ENCODE data around the gene SNX8. TPM values are rescaled to one million over a fixed set of nuclear protein-coding genes. Genes with fewer than 3 reads are reported as not detected.

SNX8 gene
- total RNA-seq, 1 donor from 2014 or later = 8.3 TPM

DNA sequence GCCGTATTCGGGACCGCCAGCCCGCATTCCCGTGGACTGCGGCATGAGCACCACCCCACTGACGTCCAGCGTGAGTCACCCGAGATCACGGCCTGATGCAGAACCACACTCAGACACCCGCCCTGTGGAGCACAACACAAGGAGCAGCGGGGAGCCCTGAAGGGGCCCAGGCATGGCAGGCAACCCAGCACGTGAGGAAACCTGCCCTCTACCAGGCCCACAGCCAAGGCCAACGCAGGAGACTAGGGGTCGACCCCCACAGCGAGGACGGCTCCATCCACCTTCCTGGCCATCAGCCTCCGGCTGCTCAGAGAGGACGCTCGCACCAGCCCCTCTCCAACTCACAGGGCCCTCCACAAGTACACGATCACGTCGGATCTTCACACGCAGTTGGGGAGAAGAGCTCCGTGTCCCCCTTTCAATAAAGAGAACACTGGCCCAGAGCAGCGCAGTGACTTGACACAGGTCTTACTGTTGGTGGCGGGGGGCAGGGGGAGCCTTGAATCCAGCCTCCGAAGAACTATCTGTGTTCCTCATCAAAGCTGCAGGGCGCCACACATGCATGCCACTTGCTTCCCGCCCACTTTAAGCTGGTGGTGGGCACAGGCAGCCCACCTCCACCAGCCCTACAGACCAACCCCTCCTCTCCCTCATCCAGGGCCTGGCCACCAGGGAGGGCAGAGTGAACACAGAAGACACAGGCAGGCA is 103.5 kb downstream of the SNX8 start:
- H3K9me3 ChIP-seq = no peaks in the 10 kb centered on the region
- no peak for DNase-seq (ENCODE audit: extremely low spot score in 2 of 2)
- TF ChIP-seq POLR2AphosphoS5 (IDR thresholded peaks at IDR 0.05; ENCODE audit: insufficient read depth in 1 of 2, low read depth in 1 of 2) (no peak), POLR2A (IDR thresholded peaks at IDR 0.05) (no peak)
- TF ChIP-seq, protein P1, sequence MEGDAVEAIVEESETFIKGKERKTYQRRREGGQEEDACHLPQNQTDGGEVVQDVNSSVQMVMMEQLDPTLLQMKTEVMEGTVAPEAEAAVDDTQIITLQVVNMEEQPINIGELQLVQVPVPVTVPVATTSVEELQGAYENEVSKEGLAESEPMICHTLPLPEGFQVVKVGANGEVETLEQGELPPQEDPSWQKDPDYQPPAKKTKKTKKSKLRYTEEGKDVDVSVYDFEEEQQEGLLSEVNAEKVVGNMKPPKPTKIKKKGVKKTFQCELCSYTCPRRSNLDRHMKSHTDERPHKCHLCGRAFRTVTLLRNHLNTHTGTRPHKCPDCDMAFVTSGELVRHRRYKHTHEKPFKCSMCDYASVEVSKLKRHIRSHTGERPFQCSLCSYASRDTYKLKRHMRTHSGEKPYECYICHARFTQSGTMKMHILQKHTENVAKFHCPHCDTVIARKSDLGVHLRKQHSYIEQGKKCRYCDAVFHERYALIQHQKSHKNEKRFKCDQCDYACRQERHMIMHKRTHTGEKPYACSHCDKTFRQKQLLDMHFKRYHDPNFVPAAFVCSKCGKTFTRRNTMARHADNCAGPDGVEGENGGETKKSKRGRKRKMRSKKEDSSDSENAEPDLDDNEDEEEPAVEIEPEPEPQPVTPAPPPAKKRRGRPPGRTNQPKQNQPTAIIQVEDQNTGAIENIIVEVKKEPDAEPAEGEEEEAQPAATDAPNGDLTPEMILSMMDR (IDR thresholded peaks at IDR 0.05) = no peak
- no peaks in the 10 kb centered on the region for H3K4me1 ChIP-seq
- intact Hi-C loops (cut with DNase I) = loop anchor here (10.0 kb wide), 1 partner anchor 626 kb away; no protein-coding TSS in a partner anchor
- H3K36me3 ChIP-seq = peaks cover 0 to 33% of the 10 kb centered on the region in 2 donors
- no peak overlapping the region for H3K4me3 ChIP-seq
- H3K27ac ChIP-seq = no peak overlapping the region
- no peaks in the 10 kb centered on the region for H3K27me3 ChIP-seq

DNA sequence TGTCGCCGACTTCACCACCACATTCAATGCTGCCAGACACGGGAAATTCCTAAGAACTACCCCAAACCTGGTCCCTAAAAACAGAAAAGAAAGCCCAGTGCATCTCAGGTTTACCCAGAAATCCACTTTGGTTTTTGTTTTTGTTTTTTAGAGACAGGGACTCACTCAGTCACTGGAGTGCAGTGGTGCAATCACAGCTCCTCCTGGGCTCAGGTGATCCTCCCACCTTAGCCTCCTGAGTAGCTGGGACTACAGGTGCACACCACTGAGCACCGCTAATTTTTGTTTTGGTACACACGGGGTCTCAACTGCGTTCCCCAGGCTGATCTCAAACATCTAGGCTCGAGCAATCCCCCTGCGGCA is 104.3 kb downstream of the SNX8 start:
- TF ChIP-seq POLR2AphosphoS5 (IDR thresholded peaks at IDR 0.05; ENCODE audit: insufficient read depth in 1 of 2, low read depth in 1 of 2) (no peak), POLR2A (IDR thresholded peaks at IDR 0.05) (no peak)
- TF ChIP-seq, protein P1 (IDR thresholded peaks at IDR 0.05) = no peak
- Histone ChIP-seq H3K27ac (no peak overlapping the region), H3K36me3 (peaks cover 0 to 28% of the 10 kb centered on the region in 2 donors), H3K27me3 (no peaks in the 10 kb centered on the region), H3K4me3 (no peak overlapping the region), H3K9me3 (no peaks in the 10 kb centered on the region), H3K4me1 (no peaks in the 10 kb centered on the region)
- intact Hi-C loops (cut with DNase I) = loop anchor here (10.0 kb wide), 1 partner anchor 625 kb away; no protein-coding TSS in a partner anchor
- DNase-seq (ENCODE audit: extremely low spot score in 2 of 2) = no peak

DNA sequence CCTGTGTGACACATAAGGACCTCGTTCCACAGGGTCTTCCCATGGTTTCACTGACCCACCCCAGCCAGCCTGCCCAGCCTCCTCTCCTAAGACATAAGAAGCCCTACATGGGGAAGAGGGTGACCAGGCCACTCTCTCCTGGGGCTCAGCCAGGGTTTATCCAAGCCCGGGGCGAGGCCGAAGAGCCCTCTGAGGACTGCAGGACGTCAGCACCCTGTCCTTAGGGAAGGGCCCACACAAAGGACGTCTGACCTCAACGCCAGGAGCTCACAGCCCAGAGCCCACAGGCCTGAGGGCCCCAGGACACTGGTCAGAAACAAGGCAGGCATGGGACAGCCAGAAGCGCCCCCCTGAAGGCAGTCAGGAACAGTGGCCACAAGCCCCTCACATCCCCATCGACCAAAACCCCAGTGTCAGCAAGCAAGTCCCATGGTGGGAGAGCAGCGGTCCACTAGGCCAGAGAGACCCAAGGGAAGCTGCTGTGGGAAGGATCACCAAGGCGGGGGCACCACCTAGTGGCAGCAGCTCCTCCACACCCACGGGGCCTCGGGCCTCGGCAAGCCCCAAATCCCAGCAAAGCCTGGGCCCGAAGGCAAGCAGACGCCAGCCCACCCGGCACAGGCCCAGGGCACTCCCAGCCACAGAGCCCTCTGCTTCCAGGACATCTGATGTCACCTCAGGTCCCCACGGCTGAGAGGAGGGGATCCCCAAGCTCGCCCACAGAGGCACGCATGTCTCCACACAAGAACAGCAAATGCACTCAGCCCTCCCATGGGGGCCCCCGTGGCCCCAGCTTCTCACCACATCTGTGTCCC is 104.9 kb downstream of the SNX8 start:
- intact Hi-C loops (cut with DNase I) = no loop called here
- H3K27ac ChIP-seq = no peak overlapping the region
- H3K4me1 ChIP-seq = no peaks in the 10 kb centered on the region
- H3K9me3 ChIP-seq = no peaks in the 10 kb centered on the region
- no peaks in the 10 kb centered on the region for H3K27me3 ChIP-seq
- H3K36me3 ChIP-seq = peaks cover 0 to 23% of the 10 kb centered on the region in 2 donors
- TF ChIP-seq, protein P1 (IDR thresholded peaks at IDR 0.05) = peak; percentile 24 to 66 (median 58)
- TF ChIP-seq POLR2A (IDR thresholded peaks at IDR 0.05) = no peak
- DNase-seq (ENCODE audit: extremely low spot score in 2 of 2) = no peak
- no peak overlapping the region for H3K4me3 ChIP-seq

DNA sequence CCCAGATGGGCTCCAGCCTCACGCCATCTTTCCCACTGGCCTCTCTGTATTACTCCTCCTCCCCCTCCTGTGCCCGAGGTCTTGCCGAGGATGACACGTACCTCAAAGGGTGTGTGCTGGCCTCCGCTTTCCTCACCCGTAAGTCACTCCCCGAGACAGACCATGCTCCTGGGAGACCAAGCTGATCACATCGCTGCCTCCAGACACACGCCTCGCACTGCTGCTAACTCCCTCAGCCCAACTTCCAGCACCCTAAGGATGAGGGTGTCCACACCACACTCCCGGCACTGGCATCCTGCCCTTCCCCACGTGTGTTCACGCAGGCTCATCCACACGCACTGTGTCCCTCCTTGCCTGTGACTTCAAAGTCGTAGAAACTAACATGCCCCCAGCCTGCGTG is 105.5 kb downstream of the SNX8 start:
- no peak for DNase-seq (ENCODE audit: extremely low spot score in 2 of 2)
- TF ChIP-seq, protein P1 (IDR thresholded peaks at IDR 0.05) = no peak
- TF ChIP-seq POLR2AphosphoS5 (IDR thresholded peaks at IDR 0.05; ENCODE audit: insufficient read depth in 1 of 2, low read depth in 1 of 2) (no peak), POLR2A (IDR thresholded peaks at IDR 0.05) (no peak)
- Histone ChIP-seq H3K36me3 (peaks cover 0 to 17% of the 10 kb centered on the region in 2 donors), H3K4me1 (no peaks in the 10 kb centered on the region), H3K27ac (no peak overlapping the region), H3K9me3 (no peaks in the 10 kb centered on the region), H3K4me3 (no peak overlapping the region), H3K27me3 (no peaks in the 10 kb centered on the region)
- intact Hi-C loops (cut with DNase I) = no loop called here

All from vagina (tissue), 2 donors.